GM13976 (cell line): ENCODE measurements around the gene MINDY1.

Experiments
- DNase-seq: peaks from one replicate; pipeline ENCODE4 v3.0.0; 2012; ENCODE audit warnings: low spot score
- in situ Hi-C: fragments of 300-500 bp; cut with MboI; formaldehyde crosslinking; loops from one replicate; pipeline ENCODE4 v1.12.0; 2022; ENCODE audit warnings: low sequenced_read_pairs, mixed read lengths, inconsistent platforms; ENCODE audit not compliant: unreplicated experiment
- TF ChIP-seq, protein P1 (sequence below): IDR thresholded peaks from 2 replicates; pipeline ENCODE4 v1.5.1; 2012; ENCODE audit warnings: borderline replicate concordance, mild to moderate bottlenecking; ENCODE audit not compliant: insufficient read depth; ENCODE audit errors: extremely low read depth, missing control alignments, control extremely low read depth

The MINDY1 gene

DNA sequence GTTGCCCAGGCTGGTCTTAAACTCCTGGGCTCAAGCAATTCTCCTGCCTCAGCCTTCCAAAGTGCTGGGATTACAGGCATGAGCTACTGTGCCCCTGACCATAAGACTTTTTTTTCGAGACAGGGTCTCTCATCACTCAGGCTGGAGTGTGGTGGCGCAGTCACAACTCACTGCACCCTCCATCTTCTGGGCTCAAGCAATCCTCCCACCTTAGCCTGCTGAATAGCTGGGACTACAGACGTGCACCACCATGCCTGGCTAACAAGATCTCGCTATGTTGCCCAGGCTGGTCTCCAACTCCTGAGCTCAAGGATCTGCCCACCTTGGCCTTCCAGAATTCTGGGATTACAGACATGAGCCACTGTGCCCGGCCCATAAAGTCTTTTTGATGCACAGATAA, 42.8 kb upstream of the MINDY1 start:
- DNase-seq, result no peak
- in situ Hi-C loops, result no loop called here
- TF ChIP-seq, protein P1, sequence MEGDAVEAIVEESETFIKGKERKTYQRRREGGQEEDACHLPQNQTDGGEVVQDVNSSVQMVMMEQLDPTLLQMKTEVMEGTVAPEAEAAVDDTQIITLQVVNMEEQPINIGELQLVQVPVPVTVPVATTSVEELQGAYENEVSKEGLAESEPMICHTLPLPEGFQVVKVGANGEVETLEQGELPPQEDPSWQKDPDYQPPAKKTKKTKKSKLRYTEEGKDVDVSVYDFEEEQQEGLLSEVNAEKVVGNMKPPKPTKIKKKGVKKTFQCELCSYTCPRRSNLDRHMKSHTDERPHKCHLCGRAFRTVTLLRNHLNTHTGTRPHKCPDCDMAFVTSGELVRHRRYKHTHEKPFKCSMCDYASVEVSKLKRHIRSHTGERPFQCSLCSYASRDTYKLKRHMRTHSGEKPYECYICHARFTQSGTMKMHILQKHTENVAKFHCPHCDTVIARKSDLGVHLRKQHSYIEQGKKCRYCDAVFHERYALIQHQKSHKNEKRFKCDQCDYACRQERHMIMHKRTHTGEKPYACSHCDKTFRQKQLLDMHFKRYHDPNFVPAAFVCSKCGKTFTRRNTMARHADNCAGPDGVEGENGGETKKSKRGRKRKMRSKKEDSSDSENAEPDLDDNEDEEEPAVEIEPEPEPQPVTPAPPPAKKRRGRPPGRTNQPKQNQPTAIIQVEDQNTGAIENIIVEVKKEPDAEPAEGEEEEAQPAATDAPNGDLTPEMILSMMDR, result no peak

- in situ Hi-C loops, result no loop called here
- TF ChIP-seq, protein P1, result no peak
- no peak for DNase-seq
Observed at GRCh38 chr1:151048645-151049032, 41.9 kb upstream of the MINDY1 start.

DNA sequence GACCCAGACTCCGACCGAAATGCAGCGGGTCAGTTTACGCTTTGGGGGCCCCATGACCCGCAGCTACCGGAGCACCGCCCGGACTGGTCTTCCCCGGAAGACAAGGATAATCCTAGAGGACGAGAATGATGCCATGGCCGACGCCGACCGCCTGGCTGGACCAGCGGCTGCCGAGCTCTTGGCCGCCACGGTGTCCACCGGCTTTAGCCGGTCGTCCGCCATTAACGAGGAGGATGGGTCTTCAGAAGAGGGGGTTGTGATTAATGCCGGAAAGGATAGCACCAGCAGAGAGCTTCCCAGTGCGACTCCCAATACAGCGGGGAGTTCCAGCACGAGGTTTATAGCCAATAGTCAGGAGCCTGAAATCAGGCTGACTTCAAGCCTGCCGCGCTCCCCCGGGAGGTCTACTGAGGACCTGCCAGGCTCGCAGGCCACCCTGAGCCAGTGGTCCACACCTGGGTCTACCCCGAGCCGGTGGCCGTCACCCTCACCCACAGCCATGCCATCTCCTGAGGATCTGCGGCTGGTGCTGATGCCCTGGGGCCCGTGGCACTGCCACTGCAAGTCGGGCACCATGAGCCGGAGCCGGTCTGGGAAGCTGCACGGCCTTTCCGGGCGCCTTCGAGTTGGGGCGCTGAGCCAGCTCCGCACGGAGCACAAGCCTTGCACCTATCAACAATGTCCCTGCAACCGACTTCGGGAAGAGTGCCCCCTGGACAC, 41.4 kb upstream of the MINDY1 start:
- in situ Hi-C loops, result no loop called here
- peak; percentile 79 for DNase-seq

GRCh38 chr1:151047591-151047924, 40.9 kb upstream of the MINDY1 start, which contains the start of gene C1orf56:
TSS of gene C1orf56 (plus strand) at chr1:151047751. CDS start at chr1:151047848, 97 bp downstream.
- DNase-seq, result peak; percentile 90
- in situ Hi-C loops, result no loop called here

More for the DNA sequence above, 41.4 kb upstream of the MINDY1 start:
- TF ChIP-seq, protein P1, result peak; percentile 31

DNA sequence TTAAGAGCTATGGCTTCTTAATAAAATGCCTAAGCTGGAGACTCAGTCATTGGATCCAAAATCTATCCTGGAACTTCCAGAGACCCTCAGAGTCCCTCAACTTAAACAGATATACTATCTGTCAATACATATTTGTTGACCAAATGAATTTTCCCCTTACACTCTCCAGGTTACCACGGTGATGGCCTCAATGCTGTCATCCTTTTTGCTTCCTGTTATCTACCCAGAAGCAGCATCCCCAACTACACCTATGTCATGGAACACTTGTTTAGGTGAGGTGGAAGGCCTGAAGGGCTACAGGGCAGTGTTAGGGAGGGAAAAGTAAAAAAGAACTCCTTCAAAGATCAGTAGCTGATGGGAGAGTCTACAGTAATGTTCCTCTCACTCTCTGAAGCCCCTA, 36.5 kb upstream of the MINDY1 start:
- DNase-seq, result no peak
- TF ChIP-seq, protein P1, result no peak
- in situ Hi-C loops, result no loop called here

More at GRCh38 chr1:151047591-151047924, 40.9 kb upstream of the MINDY1 start, which contains the start of gene C1orf56:
- TF ChIP-seq, protein P1, result no peak

DNA sequence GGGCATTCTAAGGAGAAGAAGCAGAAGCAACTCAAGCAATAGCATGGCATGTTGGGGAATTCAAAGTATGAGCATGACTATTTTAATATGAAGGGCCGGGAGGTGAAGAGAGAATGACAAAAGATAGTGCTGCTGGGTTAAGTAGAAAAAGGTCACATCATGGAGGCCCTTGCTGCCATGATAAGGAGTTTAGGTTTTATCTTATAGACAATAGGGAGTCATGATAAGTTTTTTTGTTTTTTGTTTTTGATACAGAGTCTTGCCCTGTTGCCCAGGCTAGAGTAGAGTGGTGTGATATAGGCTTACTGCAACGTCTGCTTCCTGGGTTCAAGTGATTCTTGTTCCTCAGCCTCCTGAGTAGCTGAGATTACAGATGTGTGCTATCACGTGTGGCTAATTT, 32.8 kb upstream of the MINDY1 start:
- in situ Hi-C loops, result no loop called here
- TF ChIP-seq, protein P1, result no peak
- DNase-seq, result no peak
